GM12878 (cell line): ENCODE data around the gene GABRB3.

Experiments used
- ATF3 ChIP-seq: IDR thresholded peaks from 2 replicates; pipeline ENCODE4 v1.6.1; 2011; ENCODE audit warnings: low read depth, mild to moderate bottlenecking, low read length, moderate library complexity, borderline replicate concordance; ENCODE audit errors: extremely low read depth
- BHLHE40 ChIP-seq, 2 experiments: fragments of 450-650 bp in 1 of 2; IDR thresholded peaks; 2 replicates each; pipeline ENCODE4 v1.6.1; 2011 to 2017; ENCODE audit warnings: low read depth in 2 of 2, borderline replicate concordance in 1 of 2, improper control_type of control experiment in 1 of 2, low read length in 1 of 2, mild to moderate bottlenecking in 1 of 2
- BMI1 ChIP-seq: fragments of 450-650 bp; IDR thresholded peaks from 2 replicates; pipeline ENCODE4 v1.6.1; 2016; ENCODE audit warnings: mild to moderate bottlenecking, moderate library complexity, borderline replicate concordance
- CTCF ChIP-seq, 3 experiments: IDR thresholded peaks in 2 of 3; conservative IDR thresholded peaks in 1 of 3; 2 replicates each; pipeline ENCODE4 v1.5.1; 2011; ENCODE audit warnings: low read depth in 3 of 3, low read length in 3 of 3, mild to moderate bottlenecking in 3 of 3, control low read depth in 2 of 3, moderate library complexity in 2 of 3, inconsistent platforms in 1 of 3, mixed read lengths in 1 of 3; ENCODE audit not compliant: control insufficient read depth in 2 of 3, insufficient read depth in 1 of 3; ENCODE audit errors: extremely low read depth in 1 of 3
- FOXK2 ChIP-seq: fragments of 450-650 bp; IDR thresholded peaks from 2 replicates; pipeline ENCODE4 v1.6.1; 2017; ENCODE audit warnings: mild to moderate bottlenecking, moderate library complexity
- NFYB ChIP-seq: IDR thresholded peaks from 2 replicates; pipeline ENCODE4 v1.6.1; 2011; ENCODE audit warnings: low read depth, mild to moderate bottlenecking, low read length, improper control_type of control experiment, moderate library complexity; ENCODE audit not compliant: insufficient read depth
- POLR2A ChIP-seq: IDR thresholded peaks from 2 replicates; pipeline ENCODE4 v1.6.1; 2011; ENCODE audit warnings: low read depth, mild to moderate bottlenecking, low read length
- ZNF274 ChIP-seq: IDR thresholded peaks from one replicate; pipeline ENCODE4 v1.8.0; 2011; ENCODE audit not compliant: insufficient read length, insufficient read depth
- TF ChIP-seq, protein P1 (sequence below): fragments of 450-650 bp; IDR thresholded peaks from 2 replicates; pipeline ENCODE4 v1.6.1; 2017; ENCODE audit warnings: mild to moderate bottlenecking
- TF ChIP-seq, protein P2 (sequence below): IDR thresholded peaks from 2 replicates; pipeline ENCODE4 v1.6.1; 2011; ENCODE audit warnings: low read depth, low read length, improper control_type of control experiment, borderline replicate concordance

- no peak for TF ChIP-seq CTCF (IDR thresholded peaks at IDR 0.05 in 2 of 3, conservative IDR thresholded peaks at IDR 0.05 in 1 of 3; ENCODE audit: control insufficient read depth in 2 of 3, extremely low read depth in 1 of 3, insufficient read depth in 1 of 3, low read depth in 3 of 3, low read length in 3 of 3)
- TF ChIP-seq, protein P1, sequence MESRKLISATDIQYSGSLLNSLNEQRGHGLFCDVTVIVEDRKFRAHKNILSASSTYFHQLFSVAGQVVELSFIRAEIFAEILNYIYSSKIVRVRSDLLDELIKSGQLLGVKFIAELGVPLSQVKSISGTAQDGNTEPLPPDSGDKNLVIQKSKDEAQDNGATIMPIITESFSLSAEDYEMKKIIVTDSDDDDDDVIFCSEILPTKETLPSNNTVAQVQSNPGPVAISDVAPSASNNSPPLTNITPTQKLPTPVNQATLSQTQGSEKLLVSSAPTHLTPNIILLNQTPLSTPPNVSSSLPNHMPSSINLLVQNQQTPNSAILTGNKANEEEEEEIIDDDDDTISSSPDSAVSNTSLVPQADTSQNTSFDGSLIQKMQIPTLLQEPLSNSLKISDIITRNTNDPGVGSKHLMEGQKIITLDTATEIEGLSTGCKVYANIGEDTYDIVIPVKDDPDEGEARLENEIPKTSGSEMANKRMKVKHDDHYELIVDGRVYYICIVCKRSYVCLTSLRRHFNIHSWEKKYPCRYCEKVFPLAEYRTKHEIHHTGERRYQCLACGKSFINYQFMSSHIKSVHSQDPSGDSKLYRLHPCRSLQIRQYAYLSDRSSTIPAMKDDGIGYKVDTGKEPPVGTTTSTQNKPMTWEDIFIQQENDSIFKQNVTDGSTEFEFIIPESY, result no peak
- no peak for TF ChIP-seq BHLHE40 (IDR thresholded peaks at IDR 0.05; ENCODE audit: borderline replicate concordance in 1 of 2, low read depth in 2 of 2, low read length in 1 of 2)
- no peak for TF ChIP-seq ATF3
- no peak for TF ChIP-seq BMI1
- TF ChIP-seq POLR2A, result no peak
- no peak for TF ChIP-seq FOXK2
- TF ChIP-seq, protein P2, sequence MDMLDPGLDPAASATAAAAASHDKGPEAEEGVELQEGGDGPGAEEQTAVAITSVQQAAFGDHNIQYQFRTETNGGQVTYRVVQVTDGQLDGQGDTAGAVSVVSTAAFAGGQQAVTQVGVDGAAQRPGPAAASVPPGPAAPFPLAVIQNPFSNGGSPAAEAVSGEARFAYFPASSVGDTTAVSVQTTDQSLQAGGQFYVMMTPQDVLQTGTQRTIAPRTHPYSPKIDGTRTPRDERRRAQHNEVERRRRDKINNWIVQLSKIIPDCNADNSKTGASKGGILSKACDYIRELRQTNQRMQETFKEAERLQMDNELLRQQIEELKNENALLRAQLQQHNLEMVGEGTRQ, result no peak
- TF ChIP-seq ZNF274, result no peak
- TF ChIP-seq NFYB, result no peak
These were observed 33.9 kb downstream of the GABRB3 start for GRCh38 chr15:26738996-26739395.
